Hepatocyte (in vitro differentiated cells): ENCODE measurements around the gene RSPH9. TPM values are rescaled to one million over a fixed set of nuclear protein-coding genes. Genes with fewer than 3 reads are reported as not detected.
"Not testable (repeated sequence)": the region's sequence is repeated elsewhere in the genome, so short reads cannot be mapped to it uniquely, and the experiment has no call there.

Source experiments
- DNase-seq: peaks from one replicate; pipeline ENCODE4 v3.0.0-alpha.2; 2016; ENCODE audit warnings: low spot score
- H2AFZ ChIP-seq: fragments of 200-600 bp; sonication (generic); 2 replicates; pipeline ENCODE4 v1.6.0; 2016; ENCODE audit warnings: antibody characterized with exemption, mild to moderate bottlenecking
- H3K27ac ChIP-seq: fragments of 200-600 bp; sonication (generic); 2 replicates; pipeline ENCODE4 v1.5.1; 2016; ENCODE audit warnings: mild to moderate bottlenecking
- H3K27me3 ChIP-seq: fragments of 200-600 bp; sonication (generic); 2 replicates; pipeline ENCODE4 v1.6.1; 2016
- H3K36me3 ChIP-seq: fragments of 200-600 bp; sonication (generic); replicated peaks from 2 replicates; pipeline ENCODE4 v1.5.1; 2016; ENCODE audit warnings: low read depth; ENCODE audit not compliant: insufficient read depth
- H3K4me1 ChIP-seq: fragments of 200-600 bp; sonication (generic); 2 replicates; pipeline ENCODE4 v1.5.1; 2016; ENCODE audit warnings: mild to moderate bottlenecking, moderate library complexity; ENCODE audit not compliant: insufficient read depth
- H3K4me2 ChIP-seq: fragments of 200-600 bp; sonication (generic); 2 replicates; pipeline ENCODE4 v1.6.0; 2016
- H3K4me3 ChIP-seq: fragments of 200-600 bp; sonication (generic); 2 replicates; pipeline ENCODE4 v1.5.1; 2016; ENCODE audit warnings: mild to moderate bottlenecking
- H3K79me2 ChIP-seq: fragments of 200-600 bp; sonication (generic); 2 replicates; pipeline ENCODE4 v1.6.0; 2017; ENCODE audit warnings: mild to moderate bottlenecking
- H3K9me2 ChIP-seq: fragments of 200-600 bp; sonication (generic); replicated peaks from 2 replicates; pipeline ENCODE4 v1.6.0; 2017; ENCODE audit warnings: mild to moderate bottlenecking; ENCODE audit not compliant: insufficient read depth
- H3K9me3 ChIP-seq: fragments of 200-600 bp; sonication (generic); 2 replicates; pipeline ENCODE4 v1.5.1; 2016; ENCODE audit warnings: low read depth, mild to moderate bottlenecking
- H4K20me1 ChIP-seq: fragments of 200-600 bp; sonication (generic); 2 replicates; pipeline ENCODE4 v1.6.0; 2016; ENCODE audit warnings: mild to moderate bottlenecking; ENCODE audit not compliant: insufficient read depth, poor library complexity, severe bottlenecking
- EZH2 ChIP-seq: fragments of 200-600 bp; sonication (generic); IDR thresholded peaks from 2 replicates; pipeline ENCODE4 v1.6.1; 2016; ENCODE audit warnings: antibody characterized with exemption, mild to moderate bottlenecking, borderline replicate concordance
- EZH2phosphoT487 ChIP-seq: fragments of 200-600 bp; sonication (generic); IDR thresholded peaks from one replicate; pipeline ENCODE4 v1.6.1; 2018; ENCODE audit warnings: antibody characterized with exemption, mild to moderate bottlenecking, low read depth, moderate library complexity; ENCODE audit not compliant: unreplicated experiment, severe bottlenecking
- WGBS: methylation state at CpG from one replicate; pipeline ENCODE4 v1.1.6; 2016; ENCODE audit warnings: low lambda C conversion rate; ENCODE audit errors: missing lambda C conversion rate; 5-methylcytosine and 5-hydroxymethylcytosine counted together
- polyA plus RNA-seq: library from polyadenylated mRNA; unstranded; fragments of >200 nt; fragmentation: Nextera tagmentation; extraction: Ambion mirVana; gene quantifications from 2 replicates; pipeline ENCODE4 v1.2.1, GENCODE V29; 2016
- total RNA-seq: library from RNA; depleted of rRNA; stranded (reverse); fragments of >200 nt; gene quantifications from 2 replicates; pipeline ENCODE4 v1.2.3, GENCODE V29; 2014
- TF ChIP-seq, protein P1 (sequence below): fragments of 200-600 bp; sonication (generic); IDR thresholded peaks from 2 replicates; pipeline ENCODE4 v1.5.1; 2016; ENCODE audit warnings: antibody characterized with exemption, mild to moderate bottlenecking; ENCODE audit not compliant: poor library complexity

RSPH9 gene
- total and polyA plus RNA-seq, 2 experiments from 2014 or later = 0.73 to 1.8 TPM

DNA sequence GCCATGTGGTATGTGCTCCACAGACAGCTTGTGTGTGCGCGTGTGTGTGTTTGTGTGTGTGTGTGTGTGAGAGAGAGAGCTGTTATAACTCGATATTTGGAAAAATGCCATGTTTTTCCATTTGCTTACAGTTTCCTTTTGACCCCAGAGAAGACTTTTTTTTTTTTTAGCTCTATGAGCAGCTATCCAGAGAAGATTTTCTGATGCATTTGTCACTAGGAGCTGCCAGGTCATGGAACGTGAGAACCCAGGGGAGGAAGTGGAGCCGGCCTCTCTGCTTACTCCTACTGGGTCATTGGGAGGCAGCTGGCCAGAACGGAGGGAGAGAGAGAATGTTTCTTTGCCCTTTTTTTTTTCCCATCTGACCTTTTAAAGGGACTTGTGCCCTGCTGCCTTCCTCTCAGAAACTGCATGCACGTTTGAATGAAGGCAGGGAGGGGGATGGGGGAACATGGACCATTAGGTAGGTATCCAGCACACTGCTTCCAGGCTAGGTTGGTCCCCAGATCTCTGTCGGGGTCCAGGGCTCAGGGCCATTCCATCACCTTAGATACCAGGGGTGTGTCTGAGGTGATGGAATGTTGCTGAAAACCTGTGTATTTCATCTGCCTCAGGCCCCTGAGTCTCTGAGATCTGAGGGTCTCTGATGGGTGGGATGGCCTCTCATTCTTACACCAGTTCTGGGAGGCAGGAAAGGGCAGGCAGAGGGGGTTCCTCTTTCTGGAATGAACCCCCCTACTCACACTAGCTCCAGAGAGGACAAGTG is 53.9 kb downstream of the RSPH9 start:
- Histone ChIP-seq H3K9me3 (no peaks in the 10 kb centered on the region), H4K20me1 (no peaks in the 10 kb centered on the region), H3K27me3 (no peaks in the 10 kb centered on the region), H3K4me3 (no peak overlapping the region), H3K4me2 (peak overlapping the region; percentile 59), H2AFZ (no peak overlapping the region), H3K36me3 (no peaks in the 10 kb centered on the region), H3K79me2 (no peaks in the 10 kb centered on the region), H3K4me1 (peaks cover 39% of the 10 kb centered on the region), H3K9me2 (no peaks in the 10 kb centered on the region), H3K27ac (peak overlapping the region; percentile 93)
- TF ChIP-seq EZH2 (no peak), EZH2phosphoT487 (no peak)
- DNase-seq = peak; percentile 53
- 33% methylated on average over 8 of the region's 8 CpGs for WGBS

GRCh38 chr6:43699564-43700186 is 54.8 kb downstream of the RSPH9 start:
- Histone ChIP-seq H3K4me2 (peak overlapping the region; percentile 59), H3K9me3 (no peaks in the 10 kb centered on the region), H3K4me1 (peaks cover 48% of the 10 kb centered on the region), H3K4me3 (no peak overlapping the region), H4K20me1 (no peaks in the 10 kb centered on the region), H3K36me3 (no peaks in the 10 kb centered on the region), H2AFZ (no peak overlapping the region), H3K27me3 (no peaks in the 10 kb centered on the region), H3K9me2 (no peaks in the 10 kb centered on the region), H3K27ac (peak overlapping the region; percentile 93), H3K79me2 (no peaks in the 10 kb centered on the region)
- 22% methylated on average over 7 of the region's 7 CpGs for WGBS
- TF ChIP-seq, protein P1, sequence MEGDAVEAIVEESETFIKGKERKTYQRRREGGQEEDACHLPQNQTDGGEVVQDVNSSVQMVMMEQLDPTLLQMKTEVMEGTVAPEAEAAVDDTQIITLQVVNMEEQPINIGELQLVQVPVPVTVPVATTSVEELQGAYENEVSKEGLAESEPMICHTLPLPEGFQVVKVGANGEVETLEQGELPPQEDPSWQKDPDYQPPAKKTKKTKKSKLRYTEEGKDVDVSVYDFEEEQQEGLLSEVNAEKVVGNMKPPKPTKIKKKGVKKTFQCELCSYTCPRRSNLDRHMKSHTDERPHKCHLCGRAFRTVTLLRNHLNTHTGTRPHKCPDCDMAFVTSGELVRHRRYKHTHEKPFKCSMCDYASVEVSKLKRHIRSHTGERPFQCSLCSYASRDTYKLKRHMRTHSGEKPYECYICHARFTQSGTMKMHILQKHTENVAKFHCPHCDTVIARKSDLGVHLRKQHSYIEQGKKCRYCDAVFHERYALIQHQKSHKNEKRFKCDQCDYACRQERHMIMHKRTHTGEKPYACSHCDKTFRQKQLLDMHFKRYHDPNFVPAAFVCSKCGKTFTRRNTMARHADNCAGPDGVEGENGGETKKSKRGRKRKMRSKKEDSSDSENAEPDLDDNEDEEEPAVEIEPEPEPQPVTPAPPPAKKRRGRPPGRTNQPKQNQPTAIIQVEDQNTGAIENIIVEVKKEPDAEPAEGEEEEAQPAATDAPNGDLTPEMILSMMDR = no peak
- TF ChIP-seq EZH2 = no peak
- TF ChIP-seq EZH2phosphoT487 = no peak
- peak; percentile 80 for DNase-seq

DNA sequence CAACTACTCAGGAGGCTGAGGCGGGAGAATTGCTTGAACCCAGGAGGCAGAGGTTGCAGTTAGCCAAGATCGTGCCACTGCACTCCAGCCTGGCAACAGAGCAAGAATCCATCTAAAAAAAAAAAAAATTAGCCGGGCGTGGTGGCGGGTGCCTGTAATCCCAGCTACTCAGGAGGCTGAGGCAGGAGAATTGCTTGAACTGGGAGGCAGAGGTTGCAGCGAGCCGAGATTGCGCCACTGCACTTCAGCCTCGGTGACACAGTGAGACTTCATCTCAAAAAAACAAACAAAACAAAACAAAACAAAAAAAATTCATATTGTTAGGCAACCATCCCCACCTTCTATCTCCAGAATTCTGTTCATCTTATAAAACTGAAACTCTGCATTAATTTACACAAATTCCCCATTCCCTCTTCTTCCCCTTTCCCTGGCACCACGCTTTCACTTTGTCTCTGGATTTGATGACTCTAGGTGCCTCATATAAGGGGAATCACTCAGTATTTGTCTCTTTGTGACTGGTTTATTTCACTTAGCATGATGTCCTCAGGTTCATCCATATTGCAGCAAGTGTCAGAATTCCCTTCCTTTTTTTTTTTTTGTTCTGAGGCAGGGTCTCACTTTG is 56.2 kb downstream of the RSPH9 start:
- Histone ChIP-seq H3K4me1 (peaks cover 60% of the 10 kb centered on the region), H3K27ac (peak overlapping the region; percentile 93)
- not testable (repeated sequence) for H3K79me2 ChIP-seq, H4K20me1 ChIP-seq, H3K4me2 ChIP-seq, DNase-seq, H3K4me3 ChIP-seq, H2AFZ ChIP-seq, H3K36me3 ChIP-seq, H3K27me3 ChIP-seq, H3K9me2 ChIP-seq, H3K9me3 ChIP-seq
- 96% methylated on average over 9 of the region's 10 CpGs for WGBS

DNA sequence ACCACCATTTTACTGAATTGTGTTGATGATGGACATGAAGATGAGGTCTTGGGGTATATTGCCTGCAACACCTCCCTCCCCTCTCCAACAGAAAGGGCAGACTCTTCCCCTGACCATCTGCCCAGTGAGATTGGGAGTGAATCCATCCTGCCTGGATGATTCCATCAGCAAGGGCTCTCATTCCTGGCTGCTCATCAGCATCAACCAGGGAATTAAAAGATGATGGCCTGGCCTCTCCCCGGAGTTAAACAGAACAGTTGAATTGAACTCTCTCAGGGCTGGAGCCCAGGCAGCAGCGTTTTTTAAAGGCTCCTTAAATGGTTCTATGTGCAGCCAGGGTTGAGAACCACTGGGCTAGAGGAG is 57.3 kb downstream of the RSPH9 start:
- peak overlapping the region; percentile 52 for H3K4me2 ChIP-seq
- H3K79me2 ChIP-seq = no peaks in the 10 kb centered on the region
- H3K4me1 ChIP-seq = peaks cover 70% of the 10 kb centered on the region
- no peak overlapping the region for H2AFZ ChIP-seq
- TF ChIP-seq EZH2phosphoT487 (no peak), EZH2 (no peak)
- TF ChIP-seq, protein P1 = no peak
- H3K9me3 ChIP-seq = no peaks in the 10 kb centered on the region
- WGBS = 13% methylated on average over 2 of the region's 2 CpGs
- H3K27me3 ChIP-seq = no peaks in the 10 kb centered on the region
- no peaks in the 10 kb centered on the region for H4K20me1 ChIP-seq
- H3K9me2 ChIP-seq = no peaks in the 10 kb centered on the region
- H3K4me3 ChIP-seq = no peak overlapping the region
- H3K36me3 ChIP-seq = no peaks in the 10 kb centered on the region
- H3K27ac ChIP-seq = peak overlapping the region; percentile 89
- no peak for DNase-seq
